K562 (cell line): ENCODE data around the gene NAIF1. TPM values are rescaled to one million over a fixed set of nuclear protein-coding genes. Genes with fewer than 3 reads are reported as not detected.
A peak's percentile ranks its signal among the peaks of the same experiment; 100 is the strongest.

Source experiments
- CHD1 ChIP-seq: fragments of 200-600 bp; sonication (generic); IDR thresholded peaks from one replicate; pipeline ENCODE4 v1.6.1; 2012; ENCODE audit warnings: mild to moderate bottlenecking, moderate library complexity, low read length, inconsistent platforms
- EGR1 ChIP-seq: fragments of 450-650 bp; conservative IDR thresholded peaks from 2 replicates; pipeline ENCODE4 v1.6.1; 2017; ENCODE audit warnings: mild to moderate bottlenecking
- ILF3 ChIP-seq: fragments of 450-650 bp; IDR thresholded peaks from 2 replicates; pipeline ENCODE4 v1.6.1; 2018; ENCODE audit warnings: antibody characterized with exemption, mild to moderate bottlenecking, moderate library complexity, borderline replicate concordance
- KLF13 ChIP-seq: fragments of 450-650 bp; IDR thresholded peaks from 2 replicates; pipeline ENCODE4 v1.6.1; 2016; ENCODE audit warnings: missing genetic modification characterization, low read depth, mild to moderate bottlenecking, missing compliant biosample characterization, moderate library complexity, borderline replicate concordance
- MAFK ChIP-seq: IDR thresholded peaks from 2 replicates; pipeline ENCODE4 v1.6.1; 2011; ENCODE audit warnings: low read length, improper control_type of control experiment
- PHTF2 ChIP-seq: fragments of 250-450 bp; sonication (Bioruptor Pico); IDR thresholded peaks from 2 replicates; pipeline ENCODE4 v1.5.0; 2021; ENCODE audit warnings: mild to moderate bottlenecking
- PKNOX1 ChIP-seq: fragments of 450-650 bp; IDR thresholded peaks from 2 replicates; pipeline ENCODE4 v1.6.1; 2016
- SIRT6 ChIP-seq: IDR thresholded peaks from one replicate; pipeline ENCODE4 v1.6.1; 2012; ENCODE audit warnings: low read depth, mild to moderate bottlenecking, control low read depth, inconsistent platforms, low read length, moderate library complexity
- SIX5 ChIP-seq, 2 experiments: IDR thresholded peaks; 2 replicates each; pipeline ENCODE4 v1.6.1; 2011; ENCODE audit warnings: low read length in 2 of 2, borderline replicate concordance in 1 of 2, low read depth in 1 of 2, mild to moderate bottlenecking in 1 of 2, moderate library complexity in 1 of 2; ENCODE audit not compliant: insufficient read depth in 1 of 2
- SNIP1 ChIP-seq: fragments of 450-650 bp; IDR thresholded peaks from 2 replicates; pipeline ENCODE4 v1.7.1; 2017; ENCODE audit warnings: low read depth, mild to moderate bottlenecking
- ZBTB40 ChIP-seq, 2 experiments: fragments of 450-650 bp in 1 of 2; sonication (generic) in 1 of 2; formaldehyde crosslinking in 1 of 2; IDR thresholded peaks; 2 replicates each; pipeline versions ENCODE4 v1.7.1 to v1.9.0; 2016 to 2022; ENCODE audit warnings: inconsistent platforms in 1 of 2, mild to moderate bottlenecking in 1 of 2, missing genetic modification reagents in 1 of 2
- ZNF395 ChIP-seq: fragments of 200-800 bp; sonication (Bioruptor generic); IDR thresholded peaks from 2 replicates; pipeline ENCODE4 v1.6.1; 2017; ENCODE audit warnings: missing genetic modification characterization, missing compliant biosample characterization
- ZNF699 ChIP-seq: fragments of 250-450 bp; sonication (Bioruptor Pico); IDR thresholded peaks from 2 replicates; pipeline ENCODE4 v1.8.0; 2021; ENCODE audit warnings: mild to moderate bottlenecking, moderate library complexity; ENCODE audit not compliant: insufficient replicate concordance
- ZNF79 ChIP-seq: fragments of 250-450 bp; sonication (Bioruptor Pico); IDR thresholded peaks from 2 replicates; pipeline ENCODE4 v1.4.0; 2020; ENCODE audit warnings: low read depth, mild to moderate bottlenecking, moderate library complexity
- polyA plus RNA-seq, 8 experiments: library from polyadenylated mRNA; depleted of rRNA in 4 of 8; stranded (reverse) in 5 of 8; unstranded in 3 of 8; fragments of >200 nt; fragmentation: Nextera tagmentation in 2 of 8; fragmentation: Illumina TruSeq in 1 of 8; extraction: Ambion mirVana in 2 of 8; extraction: Trizol in 1 of 8; gene quantifications; 2 replicates each; pipeline versions ENCODE4 v1.2.1 to v1.2.3, GENCODE V29; 2011 to 2014; ENCODE audit warnings: inconsistent platforms in 1 of 8, missing spikeins in 1 of 8
- total RNA-seq, 7 experiments: library from RNA; depleted of rRNA in 6 of 7; stranded (reverse); fragments of >200 nt in 6 of 7; fragmentation: Illumina TruSeq in 2 of 7; extraction: Trizol in 2 of 7; gene quantifications; 2 replicates each; pipeline versions ENCODE4 v1.2.1 to v1.2.3, GENCODE V29; 2011 to 2021; ENCODE audit warnings: low replicate concordance in 1 of 7

NAIF1 gene
- total and polyA plus RNA-seq, 9 of the 15 experiments (the other 6 are each of a cell fraction or from before 2014, with no cell fraction given) = 4.8 to 26.6 (median 17.2) TPM

GRCh38 chr9:128066713-128067644, at the start of gene NAIF1 (continued):
- peak; percentile 76 for TF ChIP-seq ZBTB40 (IDR thresholded peaks at IDR 0.05)
- no peak for TF ChIP-seq ZBTB40 (CRISPR knock-in tag; IDR thresholded peaks at IDR 0.05)
- peak; percentile 63 for TF ChIP-seq EGR1
- peak; percentile 100 for TF ChIP-seq PKNOX1
- TF ChIP-seq MAFK = no peak; the same call in 1 of the 2 replicates
- TF ChIP-seq KLF13 (tag) = 0 out of 2 replicates have a peak, but pooled peaks have one; percentile 5
- TF ChIP-seq ZNF395 (CRISPR knock-in tag) = peak; percentile 51
- TF ChIP-seq SNIP1 = no peak
- no peak for TF ChIP-seq ZNF699 (CRISPR knock-in tag)
- TF ChIP-seq PHTF2 (CRISPR knock-in tag) = no peak
- peak in 1 of 2 experiments; percentile 25; a peak in 1 of 4 replicates for TF ChIP-seq SIX5 (IDR thresholded peaks at IDR 0.05; ENCODE audit: borderline replicate concordance in 1 of 2, insufficient read depth in 1 of 2, low read depth in 1 of 2, low read length in 2 of 2)
- TF ChIP-seq ILF3 = no peak
- TF ChIP-seq SIRT6 = no peak
- peak; percentile 45 for TF ChIP-seq CHD1
- TF ChIP-seq ZNF79 (CRISPR knock-in tag) = no peak
